Mammary epithelial cell (primary cell): ENCODE results near the gene KCNQ2.

Experiments used
- CTCF ChIP-seq, 2 donors: IDR thresholded peaks in 1 of 2; conservative IDR thresholded peaks in 1 of 2; 2 replicates each; pipeline ENCODE4 v1.5.1; 2011 to 2012; ENCODE audit warnings: inconsistent platforms in 2 of 2, low read length in 2 of 2, mild to moderate bottlenecking in 2 of 2, control low read depth in 1 of 2, low read depth in 1 of 2; ENCODE audit not compliant: insufficient read depth in 1 of 2; ENCODE audit errors: extremely low read depth in 1 of 2
- EZH2 ChIP-seq: IDR thresholded peaks from 2 replicates; pipeline ENCODE4 v1.6.1; 2012; ENCODE audit warnings: low read length, inconsistent platforms, borderline replicate concordance

- TF ChIP-seq EZH2: no peak
- TF ChIP-seq CTCF (conservative IDR thresholded peaks at IDR 0.05 in 1 of 2, IDR thresholded peaks at IDR 0.05 in 1 of 2; ENCODE audit: extremely low read depth in 1 of 2, insufficient read depth in 1 of 2, low read depth in 1 of 2, low read length in 2 of 2): no peak
Observed at GRCh38 chr20:63454731-63455567, 17.5 kb downstream of the KCNQ2 start.
